ENCODE results near the gene DLEC1. TPM values are rescaled to one million over a fixed set of nuclear protein-coding genes. Genes with fewer than 3 reads are reported as not detected.
A peak's percentile ranks its signal among the peaks of the same experiment; 100 is the strongest.

Gene DLEC1
- total RNA-seq, 1 donor from 2014 or later: 0.41 TPM

- DNase-seq (ENCODE audit: low spot score in 2 of 2): no peak
Observed at GRCh38 chr3:38001456-38002081, 37.4 kb upstream of the DLEC1 start.

GRCh38 chr3:38002291-38002876 lies 36.6 kb upstream of the DLEC1 start:
- DNase-seq (ENCODE audit: low spot score in 2 of 2) (no peak), FAIRE-seq (no peak)

More at GRCh38 chr3:38001456-38002081, 37.4 kb upstream of the DLEC1 start:
- no peak for FAIRE-seq

- DNase-seq (ENCODE audit: low spot score in 2 of 2): no peak
- no peak for FAIRE-seq
Observed at GRCh38 chr3:38002940-38003339, 36.1 kb upstream of the DLEC1 start.

- FAIRE-seq (no peak), DNase-seq (ENCODE audit: low spot score in 2 of 2) (peak in 1 of 2 donors; percentile 68)
Observed at GRCh38 chr3:38003371-38003816, 35.6 kb upstream of the DLEC1 start.

DNA sequence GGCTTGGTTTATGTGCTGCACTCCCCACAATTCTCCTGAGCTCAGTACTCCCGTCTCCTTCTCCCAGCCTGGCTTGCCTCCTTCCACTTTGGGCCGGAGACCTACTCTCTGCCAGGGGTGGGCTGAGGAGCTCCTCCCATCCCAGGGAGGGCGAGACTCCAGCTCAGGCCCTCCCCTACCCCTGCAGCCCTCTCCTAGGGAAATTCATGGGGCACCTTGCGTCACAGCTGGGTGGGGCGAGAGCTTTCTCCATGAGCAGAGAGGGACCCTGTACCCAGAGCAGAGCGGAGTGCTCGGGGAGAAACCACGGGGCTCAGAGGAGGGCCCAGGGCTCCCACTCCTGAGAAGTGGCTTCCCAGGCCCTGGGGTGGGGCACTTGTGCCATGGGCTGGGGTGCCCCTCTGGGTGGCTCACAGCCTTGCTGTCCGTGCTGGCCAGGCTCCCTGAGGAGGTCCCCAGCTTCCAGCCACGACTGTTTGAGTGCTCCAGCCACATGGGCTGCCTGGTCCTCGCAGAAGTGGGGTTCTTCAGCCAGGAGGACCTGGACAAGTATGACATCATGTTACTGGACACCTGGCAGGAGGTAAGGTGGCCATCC lies 35.1 kb upstream of the DLEC1 start:
- DNase-seq (ENCODE audit: low spot score in 2 of 2): no peak
- FAIRE-seq: no peak

DNA sequence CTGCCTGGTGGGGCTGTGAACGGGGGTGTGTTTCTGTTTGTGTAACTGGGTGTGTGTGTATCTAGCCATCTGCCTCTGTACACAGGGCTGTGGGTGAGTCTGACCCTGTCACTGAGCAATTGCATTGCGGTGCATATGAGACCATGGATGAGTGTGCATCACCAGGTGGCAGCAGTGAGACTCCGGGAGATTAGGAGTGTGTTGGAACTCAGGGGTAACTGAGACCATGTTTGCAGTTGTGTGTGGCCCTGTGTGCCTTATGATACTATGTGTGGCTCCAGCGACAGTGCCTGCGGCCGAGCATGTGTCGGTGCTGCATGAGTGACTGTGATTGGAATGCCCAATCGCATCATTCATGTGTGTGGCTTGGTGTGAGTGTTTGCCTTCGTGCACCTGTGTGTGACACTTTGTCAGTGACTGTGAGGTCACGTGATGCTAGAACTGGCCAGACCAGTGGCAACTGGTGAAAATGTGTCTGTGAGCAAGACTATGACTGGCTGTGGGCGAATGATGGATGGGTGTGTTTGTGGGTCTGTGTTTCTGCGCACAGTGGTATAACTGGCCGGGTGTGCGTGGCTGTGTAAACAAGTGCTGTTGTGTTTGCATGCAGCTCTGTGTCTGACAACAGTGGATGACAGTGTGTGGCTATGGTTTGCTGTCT lies 34.5 kb upstream of the DLEC1 start:
- no peak for FAIRE-seq
- DNase-seq (ENCODE audit: low spot score in 2 of 2): peak in 1 of 2 donors; percentile 63

GRCh38 chr3:38005076-38006020 lies 33.7 kb upstream of the DLEC1 start:
- DNase-seq (ENCODE audit: low spot score in 2 of 2): peak; percentile 80 to 86
- FAIRE-seq: peak; percentile 77

- no peak for DNase-seq (ENCODE audit: low spot score in 2 of 2)
Observed at GRCh38 chr3:38006031-38006430, 33.0 kb upstream of the DLEC1 start.

DNA sequence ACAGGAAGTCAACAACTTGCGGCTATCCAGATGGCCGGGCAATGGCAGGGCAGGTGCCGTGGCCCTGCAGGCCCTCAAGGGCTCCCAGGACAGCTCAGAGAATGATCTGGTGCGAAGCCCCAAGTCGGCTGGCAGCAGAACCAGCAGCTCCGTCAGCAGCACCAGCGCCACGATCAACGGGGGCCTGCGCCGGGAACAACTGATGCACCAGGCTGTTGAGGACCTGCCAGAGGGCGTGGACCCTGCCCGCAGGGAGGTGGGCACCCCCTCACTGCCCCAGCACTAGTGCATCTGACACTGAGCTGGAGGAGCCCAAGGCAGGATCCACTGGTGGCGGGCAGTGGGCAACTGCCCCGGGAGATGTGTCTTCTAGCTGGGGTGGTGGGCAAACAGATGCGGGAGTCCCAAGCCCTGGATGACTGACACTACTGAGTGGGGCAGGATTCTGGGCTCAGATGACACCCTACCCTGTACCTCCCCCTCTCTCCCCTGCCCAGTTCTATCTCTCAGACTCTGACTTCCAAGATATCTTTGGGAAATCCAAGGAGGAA lies 32.5 kb upstream of the DLEC1 start:
- no peak for FAIRE-seq
- no peak for DNase-seq (ENCODE audit: low spot score in 2 of 2)

More at GRCh38 chr3:38006031-38006430, 33.0 kb upstream of the DLEC1 start:
- no peak for FAIRE-seq

DNA sequence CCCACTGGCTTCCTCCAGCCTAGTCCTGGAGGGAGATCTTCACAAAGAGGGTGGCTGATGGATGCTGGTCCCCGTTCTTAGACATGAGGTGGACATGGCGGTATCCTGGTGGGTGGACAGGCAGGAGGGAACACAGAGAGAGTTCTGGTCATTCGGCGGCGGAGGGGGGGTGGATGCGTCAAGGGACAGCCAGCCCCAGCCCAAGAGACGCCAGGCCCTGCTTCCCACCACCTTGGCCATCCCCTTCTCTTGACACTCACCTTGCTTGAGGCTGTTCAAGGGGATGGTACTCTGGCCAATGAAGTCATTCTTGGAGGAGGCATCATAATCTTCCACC lies 31.3 kb upstream of the DLEC1 start:
- no peak for FAIRE-seq
- no peak for DNase-seq (ENCODE audit: low spot score in 2 of 2)

DNA sequence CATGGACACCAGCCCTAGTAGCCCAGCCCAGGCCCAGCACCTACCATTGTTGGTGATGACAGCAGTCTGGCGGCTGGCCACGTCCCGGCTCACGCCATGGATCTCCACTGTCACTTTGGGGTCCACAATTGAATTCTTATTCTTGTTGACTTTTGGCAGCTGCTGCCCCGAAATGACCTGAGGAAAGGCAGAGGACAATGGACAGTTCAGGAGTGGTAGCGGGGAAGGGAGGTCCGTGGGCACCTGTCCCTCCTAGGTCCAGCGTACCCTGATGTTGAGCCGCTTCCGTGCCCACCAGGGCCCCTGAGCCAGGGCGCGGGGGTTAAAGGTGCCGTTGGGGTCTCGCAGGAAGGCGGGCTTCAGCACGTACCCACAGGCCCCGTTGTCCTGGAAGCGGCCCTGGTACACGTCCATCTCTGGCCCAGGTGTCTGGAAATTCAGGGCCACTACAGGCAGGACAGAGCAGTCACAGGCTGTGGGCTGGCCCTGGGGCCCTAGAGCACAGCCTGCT lies 30.8 kb upstream of the DLEC1 start:
- no peak for DNase-seq (ENCODE audit: low spot score in 2 of 2)
- FAIRE-seq: no peak

GRCh38 chr3:38008971-38009580 lies 29.9 kb upstream of the DLEC1 start:
- DNase-seq (ENCODE audit: low spot score in 2 of 2) (no peak), FAIRE-seq (no peak)

- no peak for FAIRE-seq
- no peak for DNase-seq (ENCODE audit: low spot score in 2 of 2)
Observed at GRCh38 chr3:38009807-38010591, 29.0 kb upstream of the DLEC1 start.

DNA sequence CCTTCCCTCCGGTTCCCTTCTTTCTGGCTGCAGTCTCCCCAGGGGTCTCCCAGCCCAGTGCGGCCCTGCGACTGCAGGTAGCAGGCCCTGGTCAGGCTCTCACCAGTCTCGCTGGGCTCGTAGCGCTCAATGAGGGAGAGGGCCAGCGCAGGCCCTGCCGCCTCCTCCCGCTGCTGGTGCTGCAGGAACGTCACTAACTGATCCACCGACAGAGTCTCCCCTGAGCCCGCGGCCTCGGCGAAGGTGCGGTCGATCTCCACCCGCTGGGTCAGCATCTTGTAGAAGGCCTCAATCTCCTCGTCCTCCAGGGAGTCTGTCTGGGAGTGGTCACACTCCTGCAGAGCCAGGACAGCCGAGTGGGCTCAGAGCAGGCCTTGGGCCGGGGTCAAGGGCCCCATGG lies 27.9 kb upstream of the DLEC1 start:
- FAIRE-seq: no peak
- no peak for DNase-seq (ENCODE audit: low spot score in 2 of 2)

DNA sequence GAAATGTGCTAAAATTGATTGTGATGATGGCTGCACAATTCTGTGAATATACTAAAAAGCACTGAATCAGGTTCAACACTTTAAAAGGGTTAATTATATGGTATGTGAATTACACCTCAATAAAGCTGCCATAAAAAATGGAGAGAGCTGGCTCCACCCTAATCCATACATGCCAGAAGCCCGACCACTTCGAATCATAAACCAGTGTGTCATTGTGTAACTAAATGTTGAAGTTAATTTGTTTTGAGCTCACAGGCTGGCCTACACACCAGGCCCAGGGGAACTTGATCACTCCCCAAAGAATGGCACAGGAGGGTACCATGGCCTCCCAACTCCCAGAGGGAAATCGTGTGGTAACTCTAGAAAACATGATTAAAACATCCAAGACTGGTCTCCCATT lies 23.5 kb upstream of the DLEC1 start:
- no peak for DNase-seq (ENCODE audit: low spot score in 2 of 2)
- no peak for FAIRE-seq

DNA sequence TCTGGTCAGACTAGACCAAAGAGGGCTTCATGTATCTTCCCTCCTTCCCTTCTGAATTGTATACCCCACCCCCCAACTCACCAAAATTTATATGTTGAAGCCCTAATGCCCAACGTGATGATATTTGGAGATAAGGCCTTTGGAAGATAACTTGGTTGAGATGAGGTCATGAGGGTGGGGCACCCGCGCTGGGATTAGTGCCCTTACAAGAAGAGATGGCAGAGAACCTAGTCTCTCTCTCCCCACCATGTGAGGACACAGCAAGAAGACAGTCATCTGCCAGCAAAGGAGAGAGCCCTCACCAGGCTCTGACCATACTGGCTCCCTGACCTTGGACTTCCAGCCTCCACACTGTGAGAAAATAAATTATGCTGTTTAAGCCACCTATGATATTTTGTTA lies 23.0 kb upstream of the DLEC1 start:
- FAIRE-seq (no peak), DNase-seq (ENCODE audit: low spot score in 2 of 2) (no peak)

DNA sequence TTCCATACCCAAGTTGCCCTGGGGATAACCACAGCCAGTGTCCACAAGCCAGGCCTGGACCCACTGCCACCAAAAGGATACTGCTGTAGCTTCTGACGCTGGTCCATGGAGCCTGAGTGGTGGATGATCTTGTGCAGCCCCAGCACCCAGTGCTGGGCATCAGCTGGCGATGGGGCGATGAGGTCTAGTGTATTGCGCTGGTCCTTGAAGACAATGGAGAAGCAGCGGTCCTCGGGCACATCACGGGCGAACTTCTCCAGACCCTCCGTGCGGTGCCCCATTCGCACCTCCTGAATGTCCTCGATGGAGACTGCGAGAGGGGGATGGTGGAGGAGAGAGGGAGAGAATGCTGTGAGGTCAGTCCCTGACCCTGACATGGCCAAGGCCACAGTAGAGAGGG lies 22.6 kb upstream of the DLEC1 start:
- FAIRE-seq: no peak

DNA sequence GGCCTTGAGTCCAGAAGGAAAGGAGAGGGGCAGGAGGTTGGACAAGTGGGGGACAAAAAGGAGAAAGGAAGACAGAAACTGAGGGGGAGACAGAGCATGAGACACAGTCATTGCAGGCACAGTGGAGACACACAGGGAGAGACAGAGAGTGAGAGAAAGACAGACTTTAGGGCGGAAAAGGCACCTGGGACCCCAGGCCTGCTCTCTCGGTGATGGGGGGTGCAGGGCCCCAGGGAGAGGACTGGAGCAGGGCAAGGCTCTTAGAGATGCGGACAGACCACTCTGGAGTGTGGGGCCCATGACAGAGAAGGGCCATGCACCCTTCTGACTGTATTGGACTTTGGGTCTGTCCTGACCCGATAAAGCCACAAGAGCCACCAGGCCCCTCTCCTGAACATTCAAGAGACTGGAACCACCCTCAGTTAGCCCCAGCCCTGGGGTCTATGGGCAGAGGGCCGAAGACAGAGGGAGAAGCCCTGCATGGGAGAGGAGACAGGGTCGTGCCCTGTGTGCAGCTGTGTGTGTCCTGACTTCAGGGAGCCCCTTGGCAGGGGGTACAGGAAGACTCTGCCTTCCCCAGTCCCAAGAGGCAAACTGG lies 22.1 kb upstream of the DLEC1 start:
- DNase-seq (ENCODE audit: low spot score in 2 of 2) (no peak), FAIRE-seq (no peak)

More for the DNA sequence above, 22.6 kb upstream of the DLEC1 start:
- no peak for DNase-seq (ENCODE audit: low spot score in 2 of 2)
